GM11168 (cell line): ENCODE data around the gene ZCWPW2.

Source experiments
- in situ Hi-C: fragments of 300-500 bp; cut with MboI; formaldehyde crosslinking; loops from one replicate; pipeline ENCODE4 v1.12.0; 2022; ENCODE audit warnings: low sequenced_read_pairs; ENCODE audit not compliant: unreplicated experiment

The ZCWPW2 gene, protein sequence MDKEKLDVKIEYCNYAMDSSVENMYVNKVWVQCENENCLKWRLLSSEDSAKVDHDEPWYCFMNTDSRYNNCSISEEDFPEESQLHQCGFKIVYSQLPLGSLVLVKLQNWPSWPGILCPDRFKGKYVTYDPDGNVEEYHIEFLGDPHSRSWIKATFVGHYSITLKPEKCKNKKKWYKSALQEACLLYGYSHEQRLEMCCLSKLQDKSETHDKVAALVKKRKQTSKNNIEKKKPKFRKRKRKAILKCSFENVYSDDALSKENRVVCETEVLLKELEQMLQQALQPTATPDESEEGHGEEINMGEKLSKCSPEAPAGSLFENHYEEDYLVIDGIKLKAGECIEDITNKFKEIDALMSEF

GRCh38 chr3:28348629-28349468 is at the start of gene ZCWPW2, which contains the start of gene AZI2:
TSS of gene ZCWPW2 (plus strand) at chr3:28348721. CDS start at chr3:28413069, 64,348 bp downstream.
TSS of gene AZI2 (minus strand) at chr3:28348824. CDS start at chr3:28340617, 8,207 bp downstream.
- in situ Hi-C loops, result loop anchor here (10.0 kb wide), 1 partner anchor 644 kb away; no protein-coding TSS in a partner anchor

- in situ Hi-C loops, result no loop called here
Measured at GRCh38 chr3:28299705-28300104, 48.8 kb upstream of the ZCWPW2 start.

DNA sequence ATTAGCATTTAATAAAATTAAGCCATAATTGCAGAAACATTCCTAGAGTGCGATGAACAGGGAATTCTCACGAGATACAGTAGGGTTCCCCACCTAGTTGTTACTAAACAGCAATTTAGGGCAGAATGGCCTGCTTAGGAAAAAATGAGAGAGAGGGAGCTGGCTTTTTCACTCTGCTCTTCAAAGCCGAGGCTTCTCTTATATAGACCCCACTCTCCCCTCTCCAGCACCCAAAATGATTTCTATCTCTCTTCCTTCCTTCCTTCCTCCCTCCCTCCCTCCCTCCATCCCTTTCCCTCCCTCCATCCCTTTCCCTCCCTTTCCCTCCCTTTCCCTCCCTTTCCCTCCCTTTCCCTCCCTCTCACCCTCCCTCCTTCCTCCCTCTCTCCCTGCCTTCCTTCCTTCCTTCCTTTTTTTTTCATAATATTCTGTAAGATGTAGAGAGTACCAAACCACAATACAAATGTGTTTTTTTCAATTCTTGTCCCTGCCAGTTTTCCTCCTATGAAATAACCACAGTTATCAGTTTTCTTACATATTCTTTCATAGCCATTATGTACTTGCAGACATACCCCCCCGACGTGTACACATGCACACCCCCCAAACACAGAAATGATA is 48.1 kb upstream of the ZCWPW2 start:
- in situ Hi-C loops, result no loop called here

DNA sequence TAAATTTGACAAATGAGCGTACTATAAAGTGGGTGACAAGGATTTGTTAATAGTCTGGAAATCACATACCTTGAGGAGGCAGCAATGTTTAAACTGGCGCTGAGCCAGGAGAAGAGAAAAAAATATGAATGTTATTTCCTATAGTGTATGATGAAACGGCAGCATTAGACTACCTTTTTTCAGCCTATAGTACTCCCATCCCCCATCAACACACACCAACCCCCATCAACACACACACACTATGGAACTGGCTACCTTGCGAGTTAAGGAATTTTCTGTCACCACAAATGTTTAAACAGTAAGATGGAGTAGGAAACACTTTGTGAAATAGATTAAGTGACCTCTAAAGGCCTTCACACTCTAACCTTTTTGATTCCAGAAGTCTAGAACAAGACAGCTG is 46.8 kb upstream of the ZCWPW2 start:
- in situ Hi-C loops, result no loop called here

DNA sequence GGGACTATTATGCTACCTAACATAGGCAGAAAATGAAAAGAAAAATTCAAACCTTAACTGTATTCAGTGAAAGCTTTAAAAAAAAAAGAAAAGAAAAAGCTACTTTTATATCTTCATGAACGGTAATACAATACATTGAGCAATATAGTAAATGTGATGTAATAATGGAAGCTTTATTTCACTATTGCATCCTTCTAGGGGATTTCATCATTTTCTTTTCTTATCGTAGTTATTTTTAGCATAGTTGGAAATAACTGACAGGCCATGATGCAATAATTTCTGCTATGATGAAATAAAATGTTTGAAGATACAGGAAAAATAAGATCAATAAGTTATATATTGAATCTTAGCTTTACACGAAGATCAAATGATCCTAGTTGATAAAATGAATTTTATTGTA is 40.3 kb upstream of the ZCWPW2 start:
- in situ Hi-C loops, result no loop called here

DNA sequence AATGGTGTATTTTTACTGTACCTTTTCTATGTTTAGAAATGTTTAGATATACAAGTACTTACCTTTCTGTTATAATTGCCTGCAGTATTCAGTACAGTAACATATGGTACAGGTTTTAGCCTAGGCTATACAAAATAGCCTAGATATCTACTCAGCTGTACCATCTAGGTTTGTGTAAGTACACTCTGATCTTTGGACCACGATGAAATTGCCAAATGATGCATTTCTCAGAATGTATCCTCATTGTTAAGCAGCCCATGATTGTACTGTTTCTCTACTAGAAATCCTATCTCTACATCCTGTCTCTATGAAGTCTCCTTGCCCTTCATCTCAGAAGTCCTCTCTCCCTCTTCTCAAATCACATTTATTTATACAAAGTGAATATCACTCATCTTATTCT is 32.8 kb upstream of the ZCWPW2 start:
- in situ Hi-C loops, result no loop called here

DNA sequence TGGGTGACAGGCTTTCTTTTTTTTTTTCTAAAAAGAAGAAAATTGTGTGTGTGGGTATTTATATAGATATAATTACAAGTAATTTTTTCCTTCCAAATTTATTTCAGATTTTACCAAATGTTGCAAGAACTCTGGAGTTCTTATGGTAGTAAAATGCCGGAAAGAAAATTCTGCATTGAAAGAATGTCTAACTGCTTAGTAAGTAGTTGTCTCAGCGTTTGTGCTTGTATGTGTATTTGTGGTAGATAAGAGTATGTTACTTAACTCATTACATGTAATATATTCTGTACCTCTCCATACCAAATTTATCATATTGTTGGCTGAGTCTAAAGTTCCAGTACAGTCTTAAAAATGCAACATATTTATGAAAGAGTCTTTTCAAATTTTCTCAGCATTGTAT is 32.3 kb upstream of the ZCWPW2 start:
- in situ Hi-C loops, result no loop called here

GRCh38 chr3:28317438-28318022 is 31.0 kb upstream of the ZCWPW2 start:
- in situ Hi-C loops, result no loop called here

DNA sequence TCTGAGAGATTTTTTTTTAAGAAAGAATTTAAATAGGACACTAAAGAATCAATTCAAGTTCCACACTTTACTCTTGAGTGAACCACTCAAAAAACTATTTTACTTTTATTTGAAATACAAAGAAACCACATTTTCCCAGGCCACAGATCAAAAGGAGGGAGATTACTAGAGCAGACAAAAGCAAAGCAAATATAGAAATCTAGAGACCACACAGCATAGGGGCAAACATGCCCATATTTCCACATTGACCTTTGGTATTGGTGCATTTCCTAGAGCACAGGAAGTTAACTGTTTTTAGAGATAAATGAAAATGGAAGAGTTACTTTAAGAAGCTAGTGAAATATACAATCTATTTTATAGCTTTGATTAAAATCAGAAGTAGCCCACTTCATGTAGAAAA is 27.5 kb upstream of the ZCWPW2 start:
- in situ Hi-C loops, result no loop called here

DNA sequence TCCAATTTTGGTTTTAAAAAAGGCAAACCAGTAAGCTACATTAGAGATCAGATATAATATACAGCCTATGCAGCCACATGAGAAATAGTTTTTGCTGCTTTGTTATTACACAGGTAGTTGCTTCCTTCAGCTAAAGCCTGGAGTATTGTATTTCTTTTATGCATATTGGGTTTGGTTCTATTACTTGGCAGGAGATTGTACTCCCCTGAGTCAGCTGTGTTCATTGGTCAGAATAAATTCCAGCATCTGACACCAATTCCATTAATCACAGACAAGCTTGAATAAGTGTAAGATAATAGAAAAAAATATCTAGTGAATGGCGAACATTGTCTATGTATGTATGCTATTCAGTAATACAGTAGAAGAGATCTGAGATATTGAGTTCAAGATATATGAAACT is 26.1 kb upstream of the ZCWPW2 start:
- in situ Hi-C loops, result no loop called here

GRCh38 chr3:28326458-28326926 is 22.0 kb upstream of the ZCWPW2 start:
- in situ Hi-C loops, result no loop called here

DNA sequence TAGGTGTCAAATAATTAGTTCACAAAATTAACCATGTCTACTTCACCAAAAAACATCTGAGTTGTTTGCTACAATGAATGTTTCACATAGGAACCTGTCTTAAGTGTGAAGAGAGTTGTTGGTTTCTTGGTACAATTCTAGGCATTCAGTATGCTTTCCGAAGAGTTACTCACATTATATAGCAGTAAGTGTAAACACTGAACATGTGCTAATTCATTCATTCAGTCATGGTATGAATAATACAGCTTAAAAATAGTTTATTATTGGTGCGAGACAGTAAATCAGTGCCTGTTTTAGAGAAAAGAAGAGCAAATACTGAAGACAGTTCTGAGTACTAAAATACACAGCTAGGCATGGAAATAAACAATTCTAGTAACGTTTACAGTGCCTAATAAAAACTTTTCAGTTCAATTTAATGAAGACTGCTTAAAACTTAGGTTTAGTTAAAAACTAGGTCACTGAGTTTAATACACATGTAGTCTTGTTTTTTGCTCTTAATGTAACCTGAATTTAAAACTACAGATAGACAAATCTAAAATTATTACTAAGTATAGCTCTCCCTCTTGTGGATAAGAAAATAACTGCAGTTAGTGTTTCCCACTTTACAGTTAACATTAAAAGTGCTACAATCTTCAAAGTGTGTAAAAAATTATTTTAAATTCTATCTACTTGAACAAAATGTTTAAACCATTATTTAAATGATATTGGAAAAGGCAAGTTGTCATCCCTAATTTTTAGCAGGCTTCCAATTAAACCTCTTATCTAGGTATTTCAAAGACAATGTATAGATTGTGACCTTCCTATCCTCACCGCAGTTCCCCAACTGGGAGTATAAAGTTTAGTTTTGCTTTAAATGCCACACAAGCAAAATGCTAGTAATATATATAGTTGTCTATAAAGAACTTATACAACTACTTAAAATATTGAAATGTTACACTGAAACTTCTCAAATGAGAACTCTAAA is 20.1 kb upstream of the ZCWPW2 start:
- in situ Hi-C loops, result no loop called here

- in situ Hi-C loops, result no loop called here
Measured at GRCh38 chr3:28334552-28334951, 14.0 kb upstream of the ZCWPW2 start.

- in situ Hi-C loops, result no loop called here
Measured at GRCh38 chr3:28335246-28335645, 13.3 kb upstream of the ZCWPW2 start.

DNA sequence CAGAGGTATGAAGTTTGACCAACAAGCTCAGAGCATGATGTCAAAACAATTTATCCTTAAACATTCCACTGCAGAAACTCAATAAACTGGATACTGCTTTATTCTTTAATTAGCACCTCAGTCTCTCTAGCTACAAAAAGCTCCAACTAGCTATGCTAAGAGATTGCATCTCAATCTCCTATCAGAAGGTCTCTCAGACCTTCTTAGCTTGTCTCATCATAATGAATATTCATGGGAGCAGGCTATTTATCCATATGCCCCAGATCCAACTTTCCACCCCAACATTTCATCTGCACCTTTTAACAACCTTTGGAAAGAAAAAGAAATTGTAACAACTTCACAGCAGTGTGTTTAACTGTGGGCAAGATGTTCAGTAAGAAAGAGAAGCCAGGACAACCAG is 11.3 kb upstream of the ZCWPW2 start:
- in situ Hi-C loops, result no loop called here

GRCh38 chr3:28343144-28343543 is 5.4 kb upstream of the ZCWPW2 start:
- in situ Hi-C loops, result loop anchor here (10.0 kb wide), 1 partner anchor 638 kb away; no protein-coding TSS in a partner anchor

- in situ Hi-C loops, result loop anchor here (10.0 kb wide), 1 partner anchor 641 kb away; no protein-coding TSS in a partner anchor
Measured at GRCh38 chr3:28345690-28346089, 2.8 kb upstream of the ZCWPW2 start.

- in situ Hi-C loops, result loop anchor here (10.0 kb wide), 1 partner anchor 643 kb away; no protein-coding TSS in a partner anchor
Measured at GRCh38 chr3:28347374-28348264, 902 bp upstream of the ZCWPW2 start.
